Activated T-cell treated with anti-CD3 and anti-CD28 coated beads for 24 hours (primary cell): ENCODE results near the gene RETSAT.
A peak's percentile ranks its signal among the peaks of the same experiment; 100 is the strongest.
"Not testable (repeated sequence)": the region's sequence is repeated elsewhere in the genome, so short reads cannot be mapped to it uniquely, and the experiment has no call there.

Experiments
- DNase-seq: peaks from one replicate; pipeline ENCODE4 v3.0.0-alpha.2; 2020; ENCODE audit warnings: low read depth

The RETSAT gene

GRCh38 chr2:85354286-85355072 is at the start of gene RETSAT, which contains the start of gene ELMOD3:
Gene RETSAT, minus strand, starts transcription at chr2:85354528. Its CDS starts 21 bp downstream, at chr2:85354507.
Gene ELMOD3, plus strand, starts transcription at chr2:85354769. Its CDS starts 2,430 bp downstream, at chr2:85357199.
- DNase-seq = peak; percentile 96

- DNase-seq = no peak
Measured at GRCh38 chr2:85401844-85402243, 47.5 kb upstream of the RETSAT start.

GRCh38 chr2:85401464-85401805 is 47.1 kb upstream of the RETSAT start:
- no peak for DNase-seq

GRCh38 chr2:85400541-85401463 is 46.5 kb upstream of the RETSAT start:
- no peak for DNase-seq

- no peak for DNase-seq
Measured at GRCh38 chr2:85400023-85400422, 45.7 kb upstream of the RETSAT start.

- DNase-seq = no peak
Measured at GRCh38 chr2:85399183-85399455, 44.8 kb upstream of the RETSAT start.

GRCh38 chr2:85398426-85399182 is 44.3 kb upstream of the RETSAT start:
- DNase-seq = no peak

- no peak for DNase-seq
Measured at GRCh38 chr2:85397925-85398331, 43.6 kb upstream of the RETSAT start.

- no peak for DNase-seq
Measured at GRCh38 chr2:85396531-85397470, 42.5 kb upstream of the RETSAT start.

GRCh38 chr2:85395912-85396475 is 41.7 kb upstream of the RETSAT start:
- no peak for DNase-seq

GRCh38 chr2:85394976-85395375 is 40.6 kb upstream of the RETSAT start:
- DNase-seq = no peak

- DNase-seq = no peak
Measured at GRCh38 chr2:85394261-85394681, 39.9 kb upstream of the RETSAT start.

- no peak for DNase-seq
Measured at GRCh38 chr2:85393836-85394235, 39.5 kb upstream of the RETSAT start.

- peak; percentile 56 for DNase-seq
Measured at GRCh38 chr2:85390941-85391669, 36.8 kb upstream of the RETSAT start.

- no peak for DNase-seq
Measured at GRCh38 chr2:85388878-85389538, 34.7 kb upstream of the RETSAT start.

GRCh38 chr2:85387754-85388153 is 33.4 kb upstream of the RETSAT start:
- no peak for DNase-seq

GRCh38 chr2:85385746-85386145 is 31.4 kb upstream of the RETSAT start:
- no peak for DNase-seq

- no peak for DNase-seq
Measured at GRCh38 chr2:85383850-85384249, 29.5 kb upstream of the RETSAT start.

GRCh38 chr2:85383151-85383550 is 28.8 kb upstream of the RETSAT start:
- DNase-seq = not testable (repeated sequence)

GRCh38 chr2:85380048-85380447 is 25.7 kb upstream of the RETSAT start:
- DNase-seq = no peak
